A549 (cell line): ENCODE data around the gene ZNF30. TPM values are rescaled to one million over a fixed set of nuclear protein-coding genes. Genes with fewer than 3 reads are reported as not detected.
"Not testable (repeated sequence)": the region's sequence is repeated elsewhere in the genome, so short reads cannot be mapped to it uniquely, and the experiment has no call there.

Experiments
- ATAC-seq, 2 experiments: fragments of 200-7000 bp in 1 of 2; fragments of >200 bp in 1 of 2; cut with Nextera tagmentation in 1 of 2; cut with Tn5 transposase in 1 of 2; 3 replicates each; pipeline versions ENCODE4 v1.8.0 to v1.9.1; 2018 to 2020; ENCODE audit warnings: mild to moderate bottlenecking in 1 of 2, moderate library complexity in 1 of 2
- CTCF ChIA-PET: fragments of 300-600 bp; sonication (Branson Sonifier 250); formaldehyde crosslinking; extraction: SDS; loops from one replicate; lab custom pipeline; 2021; ENCODE audit warnings: antibody characterized with exemption, inconsistent platforms; lab: Yijun Ruan, JAX
- POLR2A ChIA-PET: fragments of 350-600 bp; formaldehyde crosslinking; extraction: SDS; loops from one replicate; lab custom pipeline; 2021; ENCODE audit warnings: antibody characterized with exemption, inconsistent platforms; lab: Yijun Ruan, JAX
- DNase-seq, 2 experiments: peaks; one replicate each; pipeline versions ENCODE4 v3.0.0 to v3.0.0-alpha.2; 2011 to 2016; ENCODE audit warnings: low read depth in 1 of 2, low spot score in 1 of 2
- FAIRE-seq: peaks from 2 replicates; lab custom pipeline; 2011; peaks lifted over from hg19 to GRCh38; lab: Jason Lieb, UNC
- H3K27ac ChIP-seq, 2 experiments: fragments of >200 bp; sonication (Bioruptor Twin); formaldehyde crosslinking; 3 replicates each; pipeline ENCODE4 v1.5.1; 2016 to 2017
- H3K4me1 ChIP-seq: fragments of >200 bp; sonication (Bioruptor Twin); formaldehyde crosslinking; 3 replicates; pipeline ENCODE4 v1.6.1; 2016
- H3K4me2 ChIP-seq: fragments of >200 bp; sonication (Bioruptor Twin); formaldehyde crosslinking; 3 replicates; pipeline ENCODE4 v1.6.1; 2016
- H3K4me3 ChIP-seq: fragments of >200 bp; sonication (Bioruptor Twin); formaldehyde crosslinking; 3 replicates; pipeline ENCODE4 v1.5.1; 2016
- H3K9me3 ChIP-seq: fragments of >200 bp; sonication (Bioruptor Twin); formaldehyde crosslinking; 3 replicates; pipeline ENCODE4 v1.6.1; 2016
- CHD2 ChIP-seq: fragments of 150-350 bp; IDR thresholded peaks from 2 replicates; pipeline ENCODE4 v1.6.1; 2014; ENCODE audit warnings: low read length; ENCODE audit not compliant: partially characterized antibody
- EP300 ChIP-seq, 2 experiments: fragments of >200 bp; sonication (Bioruptor Twin); formaldehyde crosslinking; IDR thresholded peaks; 2 replicates in 1 of 2; 3 replicates in 1 of 2; pipeline ENCODE4 v1.6.1; 2016 to 2017
- FOXS1 ChIP-seq: fragments of 250-450 bp; sonication (Bioruptor Pico); IDR thresholded peaks from 2 replicates; pipeline ENCODE4 v1.5.0; 2020; ENCODE audit warnings: mild to moderate bottlenecking, moderate library complexity
- KDM5A ChIP-seq: fragments of 200-600 bp; sonication (generic); IDR thresholded peaks from 2 replicates; pipeline ENCODE4 v1.6.1; 2016; ENCODE audit warnings: antibody characterized with exemption, mild to moderate bottlenecking
- NPAS2 ChIP-seq: fragments of 250-450 bp; sonication (Bioruptor Pico); IDR thresholded peaks from 2 replicates; pipeline ENCODE4 v1.8.0; 2022; ENCODE audit warnings: mild to moderate bottlenecking, moderate library complexity, borderline replicate concordance
- NR3C1 ChIP-seq: fragments of >200 bp; sonication (Bioruptor Twin); formaldehyde crosslinking; IDR thresholded peaks from 3 replicates; pipeline ENCODE4 v1.6.1; 2017
- RARB ChIP-seq: fragments of 250-450 bp; sonication (Bioruptor Pico); IDR thresholded peaks from 2 replicates; pipeline ENCODE4 v1.8.0; 2021; ENCODE audit warnings: mild to moderate bottlenecking, moderate library complexity
- RCOR1 ChIP-seq: fragments of 150-350 bp; IDR thresholded peaks from 2 replicates; pipeline ENCODE4 v1.6.1; 2014; ENCODE audit warnings: antibody characterized with exemption, low read length, low read depth
- RNF2 ChIP-seq: fragments of 200-600 bp; sonication (generic); IDR thresholded peaks from 2 replicates; pipeline ENCODE4 v1.6.1; 2016; ENCODE audit warnings: low read depth, mild to moderate bottlenecking, antibody characterized with exemption, moderate library complexity, borderline replicate concordance
- TFCP2L1 ChIP-seq: fragments of 250-450 bp; sonication (Bioruptor Pico); IDR thresholded peaks from 2 replicates; pipeline ENCODE4 v1.5.0; 2021; ENCODE audit warnings: mild to moderate bottlenecking
- TP53 ChIP-seq: fragments of 250-450 bp; sonication (Bioruptor Pico); IDR thresholded peaks from 2 replicates; pipeline ENCODE4 v1.5.0; 2021; ENCODE audit warnings: mild to moderate bottlenecking, moderate library complexity
- ZFP36 ChIP-seq: fragments of 450-650 bp; IDR thresholded peaks from 2 replicates; pipeline ENCODE4 v1.6.1; 2014; ENCODE audit warnings: borderline replicate concordance; ENCODE audit not compliant: partially characterized antibody
- WGBS: methylation state at CpG from one replicate; pipeline ENCODE4 v1.1.6; 2017; ENCODE audit errors: missing lambda C conversion rate; 5-methylcytosine and 5-hydroxymethylcytosine counted together
- polyA plus RNA-seq, 4 experiments: library from polyadenylated mRNA; depleted of rRNA in 3 of 4; stranded (reverse); fragments of >200 nt; fragmentation: RNase III in 1 of 4; extraction: RNeasy Plus Mini Kit Qiagen cat#74134 plus additional on column Dnase treatment in 1 of 4; gene quantifications; 2 replicates in 3 of 4; 3 replicates in 1 of 4; pipeline ENCODE4 v1.2.3, GENCODE V29; 2011 to 2017
- TF ChIP-seq, protein P1 (sequence below): fragments of 200-600 bp; sonication (generic); IDR thresholded peaks from 2 replicates; pipeline ENCODE4 v1.6.1; 2016; ENCODE audit warnings: antibody characterized with exemption, mild to moderate bottlenecking, moderate library complexity
- TF ChIP-seq, protein P2 (sequence below): fragments of 150-350 bp; IDR thresholded peaks from 2 replicates; pipeline ENCODE4 v1.6.1; 2014; ENCODE audit warnings: low read depth, mild to moderate bottlenecking, low read length

The ZNF30 gene
- polyA plus RNA-seq, 2 of the 4 experiments (the other 2 are of a cell fraction), result 5.4 to 9.4 TPM

DNA sequence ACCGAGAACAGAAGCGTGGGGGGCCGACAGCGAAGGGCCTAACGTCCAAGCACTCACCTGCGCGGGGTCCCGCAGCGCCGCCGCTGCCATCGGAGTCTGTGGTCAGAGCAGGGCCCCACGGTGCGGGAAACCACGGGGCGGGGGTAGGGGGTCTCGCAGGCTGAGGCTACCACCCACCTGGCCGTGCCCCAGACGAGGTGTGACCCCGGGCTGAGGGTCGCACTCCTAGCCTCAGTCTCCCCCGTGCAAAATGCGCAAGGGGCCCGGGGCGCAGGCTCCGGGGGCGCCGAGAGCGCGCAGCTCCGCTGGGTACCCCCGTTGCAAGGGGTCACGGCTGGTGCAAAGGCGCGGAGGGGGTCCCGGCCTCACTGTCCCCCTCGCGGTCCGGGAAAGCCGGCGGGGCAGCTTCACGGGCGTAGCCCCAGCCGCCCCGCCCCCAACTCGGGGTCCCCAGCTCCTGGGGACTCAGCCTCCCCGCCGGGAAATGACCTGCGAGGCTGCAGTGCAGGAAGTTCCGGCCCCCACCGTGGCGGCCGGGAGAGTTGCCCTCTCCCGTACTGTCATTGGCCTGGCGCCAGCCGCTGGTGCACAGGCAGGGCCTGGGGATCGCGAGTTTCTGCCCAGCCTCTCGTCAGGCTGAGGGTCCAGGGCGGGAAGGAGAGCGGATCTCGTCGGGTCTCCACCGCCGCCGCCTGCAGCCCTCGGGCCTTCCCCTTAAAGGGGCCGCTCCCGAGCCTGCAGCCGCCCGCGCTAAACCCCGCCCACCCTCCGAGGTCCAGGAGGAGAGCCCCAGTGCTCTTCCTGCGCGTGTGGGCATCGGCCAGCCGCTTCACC lies 37.1 kb downstream of the ZNF30 start, which contains the start of gene ZNF792 (continued):
- TF ChIP-seq, protein P1, sequence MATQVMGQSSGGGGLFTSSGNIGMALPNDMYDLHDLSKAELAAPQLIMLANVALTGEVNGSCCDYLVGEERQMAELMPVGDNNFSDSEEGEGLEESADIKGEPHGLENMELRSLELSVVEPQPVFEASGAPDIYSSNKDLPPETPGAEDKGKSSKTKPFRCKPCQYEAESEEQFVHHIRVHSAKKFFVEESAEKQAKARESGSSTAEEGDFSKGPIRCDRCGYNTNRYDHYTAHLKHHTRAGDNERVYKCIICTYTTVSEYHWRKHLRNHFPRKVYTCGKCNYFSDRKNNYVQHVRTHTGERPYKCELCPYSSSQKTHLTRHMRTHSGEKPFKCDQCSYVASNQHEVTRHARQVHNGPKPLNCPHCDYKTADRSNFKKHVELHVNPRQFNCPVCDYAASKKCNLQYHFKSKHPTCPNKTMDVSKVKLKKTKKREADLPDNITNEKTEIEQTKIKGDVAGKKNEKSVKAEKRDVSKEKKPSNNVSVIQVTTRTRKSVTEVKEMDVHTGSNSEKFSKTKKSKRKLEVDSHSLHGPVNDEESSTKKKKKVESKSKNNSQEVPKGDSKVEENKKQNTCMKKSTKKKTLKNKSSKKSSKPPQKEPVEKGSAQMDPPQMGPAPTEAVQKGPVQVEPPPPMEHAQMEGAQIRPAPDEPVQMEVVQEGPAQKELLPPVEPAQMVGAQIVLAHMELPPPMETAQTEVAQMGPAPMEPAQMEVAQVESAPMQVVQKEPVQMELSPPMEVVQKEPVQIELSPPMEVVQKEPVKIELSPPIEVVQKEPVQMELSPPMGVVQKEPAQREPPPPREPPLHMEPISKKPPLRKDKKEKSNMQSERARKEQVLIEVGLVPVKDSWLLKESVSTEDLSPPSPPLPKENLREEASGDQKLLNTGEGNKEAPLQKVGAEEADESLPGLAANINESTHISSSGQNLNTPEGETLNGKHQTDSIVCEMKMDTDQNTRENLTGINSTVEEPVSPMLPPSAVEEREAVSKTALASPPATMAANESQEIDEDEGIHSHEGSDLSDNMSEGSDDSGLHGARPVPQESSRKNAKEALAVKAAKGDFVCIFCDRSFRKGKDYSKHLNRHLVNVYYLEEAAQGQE, result no peak
- 0 out of 2 replicates have a peak, but pooled peaks have one; percentile 48 for TF ChIP-seq TFCP2L1 (CRISPR knock-in tag)
- TF ChIP-seq, all 56 proteins: peak for 7

DNA sequence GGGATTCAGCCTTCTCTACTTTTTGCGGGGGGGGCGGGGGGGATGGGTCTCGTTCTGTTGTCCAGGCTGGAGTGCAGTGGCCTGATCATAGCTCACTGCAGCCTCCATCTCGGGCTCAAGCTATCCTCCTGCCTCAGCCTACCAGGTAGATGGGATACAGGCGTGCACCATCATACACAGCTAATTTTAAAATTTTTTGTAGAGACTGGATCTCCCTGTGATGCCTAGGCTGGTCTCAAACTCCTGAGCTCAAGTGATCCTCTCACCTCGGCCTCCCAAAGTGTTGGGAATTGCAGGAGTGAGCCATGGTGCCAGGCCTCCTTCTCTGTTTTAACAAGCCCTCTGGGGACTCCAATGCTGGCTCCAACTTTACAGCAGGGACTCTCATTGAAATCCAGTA lies 37.9 kb downstream of the ZNF30 start:
- Histone ChIP-seq H3K4me3 (peak overlapping the region; percentile 87), H3K9me3 (peaks cover 37% of the 10 kb centered on the region), H3K4me1 (peaks cover 11% of the 10 kb centered on the region; the same call in 1 of the 3 replicates), H3K27ac (peak overlapping the region in 1 of 2 experiments; percentile 90; a peak in 4 of 6 replicates), H3K4me2 (peak overlapping the region; percentile 94)
- ChIA-PET CTCF (interaction anchor here (1.2 to 61.4 kb wide), 5 partner anchors 8 to 136 kb away, joined by 3 to 1860 read pairs (median 6); partner anchors contain the start of genes GRAMD1A and SCN1B), POLR2A (interaction anchor here (0.7 kb wide), 1 partner anchor 287 kb away, joined by 3 read pairs; the partner anchor contains the start of gene ZNF302)
- no peak for DNase-seq
- WGBS, result 51% methylated on average over 6 of the region's 6 CpGs
- TF ChIP-seq CHD2 (no peak), RARB (CRISPR knock-in tag) (no peak), NR3C1 (no peak), TP53 (CRISPR knock-in tag) (no peak), NPAS2 (CRISPR knock-in tag) (no peak), RNF2 (no peak), RCOR1 (no peak), ZFP36 (no peak), FOXS1 (no peak), EP300 (IDR thresholded peaks at IDR 0.05) (no peak), KDM5A (no peak)
- TF ChIP-seq, protein P2, sequence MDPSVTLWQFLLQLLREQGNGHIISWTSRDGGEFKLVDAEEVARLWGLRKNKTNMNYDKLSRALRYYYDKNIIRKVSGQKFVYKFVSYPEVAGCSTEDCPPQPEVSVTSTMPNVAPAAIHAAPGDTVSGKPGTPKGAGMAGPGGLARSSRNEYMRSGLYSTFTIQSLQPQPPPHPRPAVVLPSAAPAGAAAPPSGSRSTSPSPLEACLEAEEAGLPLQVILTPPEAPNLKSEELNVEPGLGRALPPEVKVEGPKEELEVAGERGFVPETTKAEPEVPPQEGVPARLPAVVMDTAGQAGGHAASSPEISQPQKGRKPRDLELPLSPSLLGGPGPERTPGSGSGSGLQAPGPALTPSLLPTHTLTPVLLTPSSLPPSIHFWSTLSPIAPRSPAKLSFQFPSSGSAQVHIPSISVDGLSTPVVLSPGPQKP, result no peak
- ATAC-seq, result no peak; a peak in 1 of 6 replicates
- FAIRE-seq, result peak; percentile 49

DNA sequence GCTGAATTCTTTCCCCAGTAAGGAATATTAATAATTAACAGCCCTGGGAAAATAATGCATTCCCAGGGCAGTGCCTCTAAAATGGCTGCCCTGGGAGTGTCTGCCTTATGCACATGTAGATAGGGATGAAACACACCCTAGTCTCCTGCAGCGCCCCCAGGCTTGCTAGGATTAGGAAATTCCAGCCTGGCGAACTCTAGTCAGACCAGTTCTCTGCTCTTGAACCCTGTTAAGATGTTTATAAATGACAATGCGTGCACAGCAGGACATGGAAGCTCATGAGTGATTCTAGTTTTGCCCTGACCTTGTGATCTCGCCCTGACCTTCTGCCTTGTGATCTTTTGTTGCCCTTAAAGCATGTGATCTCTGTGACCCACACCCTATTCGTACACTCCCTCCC lies 38.8 kb downstream of the ZNF30 start:
- DNase-seq, result peak in 1 of 2 experiments; percentile 56
- FAIRE-seq, H3K27ac ChIP-seq, H3K4me3 ChIP-seq, H3K4me2 ChIP-seq, POLR2A ChIA-PET, ATAC-seq: not testable (repeated sequence)
- Histone ChIP-seq H3K4me1 (peaks cover 11% of the 10 kb centered on the region; the same call in 1 of the 3 replicates), H3K9me3 (peaks cover 34% of the 10 kb centered on the region)
- 57% methylated on average over 5 of the region's 5 CpGs for WGBS
- CTCF ChIA-PET, result interaction anchor here (1.0 to 61.4 kb wide), 5 partner anchors 7 to 188 kb away, joined by 3 to 1860 read pairs (median 87); partner anchors contain the start of genes GRAMD1A and SCN1B
